ENCODE data around the gene TRAPPC8.
"Not testable (repeated sequence)": the region's sequence is repeated elsewhere in the genome, so short reads cannot be mapped to it uniquely, and the experiment has no call there.

TRAPPC8 gene

DNA sequence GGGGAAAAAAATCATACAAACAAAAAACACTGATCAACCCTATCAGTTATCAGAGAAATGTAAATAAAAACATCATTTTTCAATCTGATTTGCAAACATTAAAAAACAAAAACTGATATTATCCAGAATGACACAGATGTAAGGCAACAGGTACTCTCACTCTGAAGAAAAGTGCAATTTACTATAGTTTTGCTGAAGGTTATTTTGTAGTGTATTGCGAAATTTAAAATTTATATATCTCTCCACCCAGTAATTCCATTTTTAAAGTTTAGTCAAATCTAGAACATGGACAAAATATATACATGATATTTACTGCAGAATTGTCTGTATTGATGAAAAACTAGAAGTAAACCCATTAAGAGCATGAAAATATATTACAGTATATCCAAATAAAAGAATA lies 79.8 kb downstream of the TRAPPC8 start:
- no peak for DNase-seq (ENCODE audit: low read depth in 2 of 2)

DNA sequence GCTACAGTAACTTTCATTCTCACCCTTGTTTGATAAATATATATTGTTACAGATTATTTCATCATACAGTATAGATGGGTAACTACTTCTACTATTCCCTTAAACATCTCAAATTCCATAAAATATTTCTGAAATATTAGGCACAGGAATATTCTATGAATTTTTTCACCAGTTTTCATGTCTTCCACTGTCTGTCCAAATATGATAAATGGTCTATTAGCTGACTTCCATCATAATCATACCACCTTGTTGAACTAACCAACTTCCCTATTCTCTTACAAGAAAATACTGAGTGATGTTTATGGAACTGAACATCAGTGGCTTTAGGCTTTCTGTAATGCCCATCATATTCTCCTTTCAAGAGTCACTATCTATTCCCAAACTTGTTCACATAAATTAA lies 82.4 kb downstream of the TRAPPC8 start:
- no peak for DNase-seq (ENCODE audit: low read depth in 2 of 2)

DNA sequence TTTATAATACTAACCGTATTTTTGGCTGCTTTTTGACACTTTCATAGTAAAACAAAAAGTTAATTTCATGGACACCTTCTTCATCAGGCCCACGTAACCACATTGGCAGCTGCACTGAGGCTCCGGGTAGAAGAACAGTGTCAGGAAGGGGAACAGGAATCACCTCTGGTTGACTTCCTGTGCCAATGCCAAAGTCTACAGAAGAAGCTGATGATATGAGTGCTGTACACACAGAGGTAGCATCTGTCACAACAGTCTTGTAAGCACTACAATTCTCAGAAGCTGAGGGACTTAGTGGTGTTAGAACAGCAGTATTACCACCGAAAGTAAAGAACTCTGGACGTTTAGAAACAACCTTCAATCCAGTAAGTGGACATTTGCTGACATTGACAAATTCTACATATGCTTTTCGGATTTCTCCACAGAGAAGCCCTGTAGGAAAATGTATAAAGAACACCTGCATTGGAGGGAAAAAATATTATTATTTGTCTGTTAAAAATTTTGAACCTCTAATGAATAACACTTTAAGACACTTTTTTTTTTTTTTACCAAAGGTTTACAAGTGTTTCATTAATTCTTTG lies 85.3 kb downstream of the TRAPPC8 start:
- no peak for DNase-seq (ENCODE audit: low read depth in 2 of 2)

DNA sequence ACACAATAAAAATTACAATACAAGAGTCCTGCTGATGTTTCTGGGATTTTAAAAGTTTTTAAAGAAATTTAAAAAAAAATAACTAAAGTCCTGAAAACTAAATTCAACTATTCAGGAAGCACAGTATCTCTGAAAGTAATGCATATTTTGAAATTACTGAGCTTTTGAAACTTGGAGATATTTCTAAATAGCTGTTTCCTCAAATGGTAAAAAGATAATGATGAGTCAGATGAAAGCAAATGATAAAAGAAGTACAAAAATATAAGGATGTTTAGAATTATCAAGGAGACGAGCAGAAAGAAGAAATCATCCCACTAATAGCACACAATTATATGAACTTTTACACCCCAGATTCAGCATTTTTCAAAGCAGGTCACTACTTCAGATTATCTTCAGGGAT lies 92.1 kb downstream of the TRAPPC8 start:
- no peak for DNase-seq (ENCODE audit: low read depth in 2 of 2)

DNA sequence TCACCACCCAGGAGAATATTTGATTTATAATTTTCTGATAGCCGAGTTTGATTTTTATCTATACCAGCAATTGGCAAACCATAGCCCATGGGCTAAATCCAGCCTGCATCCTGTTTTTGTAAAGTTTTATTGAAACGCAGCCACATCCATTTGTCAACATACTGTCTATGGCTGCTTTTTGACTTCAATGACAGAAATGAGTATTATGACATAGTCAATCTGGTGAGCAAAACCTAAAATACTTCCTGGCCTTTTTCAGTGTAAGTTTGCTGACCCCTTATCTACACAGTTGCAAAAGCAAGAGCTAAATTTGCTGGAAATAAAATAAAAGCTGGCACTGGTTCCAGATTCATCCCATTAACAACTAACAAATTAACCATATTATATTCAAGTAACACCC lies 102.4 kb downstream of the TRAPPC8 start:
- DNase-seq (ENCODE audit: low read depth in 2 of 2) = no peak

DNA sequence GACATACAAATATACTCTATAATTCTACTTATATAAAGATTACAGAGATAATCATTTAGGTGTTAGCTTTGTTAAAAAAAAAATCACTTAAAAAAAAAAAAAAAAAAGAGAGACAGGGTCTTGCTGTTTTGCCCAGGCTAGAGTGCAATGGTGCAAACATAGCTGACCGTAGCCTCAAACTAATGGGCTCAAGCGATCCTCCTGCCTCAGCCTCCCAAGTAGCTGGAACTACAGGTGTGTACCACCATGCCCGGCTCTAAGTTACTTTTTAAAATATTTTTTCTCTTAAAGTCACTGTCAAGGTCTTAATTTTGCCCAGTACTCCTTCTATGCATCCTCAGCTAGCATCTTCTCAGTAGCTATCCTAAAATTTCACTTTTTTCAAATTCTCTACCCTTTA lies 105.0 kb downstream of the TRAPPC8 start:
- no peak for DNase-seq (ENCODE audit: low read depth in 2 of 2)

DNA sequence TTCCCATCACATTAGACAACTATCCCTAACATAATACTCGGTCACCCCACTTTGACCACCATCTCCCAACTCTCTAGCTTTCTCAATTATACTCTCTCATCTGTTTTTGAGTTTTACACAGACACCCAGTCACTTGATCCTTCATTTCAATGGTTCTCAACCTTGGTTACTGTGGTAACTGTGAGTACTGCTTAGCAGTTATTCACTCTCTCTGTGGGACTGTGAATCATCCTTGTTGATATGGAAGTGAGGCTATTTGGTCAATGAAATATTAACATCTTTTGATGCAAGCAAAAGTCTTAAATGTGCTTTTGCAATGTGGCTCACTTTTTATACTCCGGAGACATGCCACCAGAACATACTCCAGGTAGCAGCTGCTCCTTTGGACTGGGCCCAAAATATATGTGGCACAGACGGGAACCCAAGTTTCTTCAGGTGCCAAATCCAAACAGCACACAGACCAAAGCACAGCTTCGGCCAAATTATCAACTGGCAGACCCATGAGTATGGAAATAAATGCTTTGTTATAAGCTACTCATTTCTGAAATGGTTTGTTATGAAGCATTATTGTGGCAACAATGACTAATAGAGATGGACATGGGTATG lies 107.3 kb downstream of the TRAPPC8 start:
- DNase-seq (ENCODE audit: low read depth in 2 of 2) = no peak

DNA sequence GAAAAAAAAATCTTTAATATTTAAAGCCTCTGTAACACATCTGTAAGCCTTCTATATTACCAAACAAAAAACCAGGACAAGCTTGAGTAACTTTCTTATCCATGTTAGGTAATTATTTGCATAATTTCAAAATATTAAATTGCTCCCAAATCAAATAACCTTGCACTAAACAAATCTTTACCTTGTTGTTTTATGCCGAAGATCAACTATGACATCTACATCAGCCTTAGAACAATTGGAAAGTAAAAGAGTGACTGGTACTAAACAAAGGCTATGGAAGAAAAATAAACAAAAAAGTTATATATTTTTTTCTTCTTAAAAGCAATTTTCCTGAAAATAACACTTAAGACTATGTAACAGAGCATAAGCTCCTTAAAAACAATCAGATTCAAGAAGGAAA lies 111.0 kb downstream of the TRAPPC8 start:
- DNase-seq (ENCODE audit: low read depth in 2 of 2) = no peak

DNA sequence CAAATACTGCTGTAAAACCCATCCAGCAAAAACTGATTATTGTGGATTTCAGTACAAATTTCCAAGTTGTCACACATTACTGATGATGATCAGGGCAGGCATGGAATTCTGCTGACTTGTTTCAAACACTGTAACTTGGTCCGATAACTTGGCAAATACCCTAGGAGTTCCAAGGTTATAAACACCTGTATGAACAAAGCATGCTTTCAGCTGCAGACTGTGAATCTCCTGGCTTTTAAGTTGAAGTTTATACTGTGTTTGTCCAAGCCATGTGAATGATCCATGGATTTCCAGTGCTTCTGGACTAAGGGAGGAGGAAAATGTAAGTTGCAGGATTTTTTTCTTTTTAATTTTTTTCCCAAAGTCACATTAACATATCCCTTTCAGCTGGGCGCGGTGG lies 112.2 kb downstream of the TRAPPC8 start:
- DNase-seq (ENCODE audit: low read depth in 2 of 2) = no peak

DNA sequence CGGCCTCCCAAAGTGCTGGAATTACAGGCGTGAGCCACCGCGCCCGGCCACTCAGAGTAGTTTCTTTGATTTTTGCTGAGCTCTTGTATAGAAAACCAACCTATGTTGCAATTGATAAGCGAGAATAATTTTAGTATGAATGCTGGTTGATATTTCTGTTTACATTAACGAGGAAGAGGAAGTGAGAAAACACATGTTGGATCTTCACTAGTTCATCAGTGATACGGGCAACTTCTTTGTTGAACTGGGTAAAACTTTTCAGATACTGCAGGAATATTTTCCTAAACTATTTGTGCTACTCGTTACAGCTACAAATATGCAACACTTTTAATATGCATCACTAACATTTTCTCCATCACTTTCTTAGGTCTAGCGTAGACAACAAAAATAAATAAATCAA lies 114.3 kb downstream of the TRAPPC8 start:
- DNase-seq (ENCODE audit: low read depth in 2 of 2) = no peak

DNA sequence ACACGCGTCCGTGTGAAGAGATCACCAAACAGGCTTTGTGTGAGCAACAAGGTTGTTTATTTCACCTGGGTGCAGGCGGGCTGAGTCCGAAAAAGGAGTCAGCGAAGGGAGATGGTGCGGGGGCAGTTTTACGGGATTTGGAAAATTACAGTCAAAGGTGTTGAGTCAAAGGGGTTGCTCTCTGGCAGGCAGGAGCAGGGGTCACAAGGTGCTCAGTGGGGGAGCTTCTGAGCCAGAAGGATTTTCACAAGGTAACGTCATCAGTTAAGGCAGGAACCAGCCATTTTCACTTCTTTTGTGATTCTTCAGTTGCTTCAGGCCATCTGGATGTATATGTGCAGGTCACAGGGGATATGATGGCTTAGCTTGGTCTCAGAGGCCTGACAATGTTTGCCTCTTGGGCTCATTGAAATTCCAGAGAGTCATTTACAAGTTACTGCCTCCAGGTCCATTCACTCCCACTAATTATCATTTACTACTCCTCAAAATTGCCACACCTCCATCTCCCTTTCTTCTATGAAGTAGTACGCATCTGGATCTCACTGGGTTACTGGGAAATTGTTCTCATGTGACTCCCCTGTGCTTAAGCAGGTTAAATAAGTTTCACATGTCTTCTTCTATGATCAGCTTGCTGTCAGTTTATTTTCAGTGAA lies 116.1 kb downstream of the TRAPPC8 start:
- not testable (repeated sequence) for DNase-seq (ENCODE audit: low read depth in 2 of 2)

DNA sequence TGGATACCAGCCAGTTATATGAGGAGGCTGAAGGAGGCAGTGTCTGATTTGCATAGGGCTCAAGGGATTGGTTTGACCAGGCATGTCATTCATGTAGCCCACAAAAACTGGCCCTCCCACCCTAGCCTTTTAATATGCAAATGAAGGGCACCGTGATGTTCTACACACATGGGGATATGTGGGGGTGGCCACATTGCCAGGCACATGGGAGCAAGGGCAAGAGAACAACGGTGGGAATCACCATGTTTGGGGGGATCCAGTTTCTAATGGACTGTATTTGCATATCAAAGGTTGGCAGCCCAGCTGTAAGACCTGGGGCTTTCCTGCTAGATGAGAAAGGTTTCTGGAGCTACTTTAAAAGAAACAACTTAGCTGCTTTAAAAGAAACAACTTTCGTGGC lies 117.2 kb downstream of the TRAPPC8 start:
- DNase-seq (ENCODE audit: low read depth in 2 of 2) = no peak

DNA sequence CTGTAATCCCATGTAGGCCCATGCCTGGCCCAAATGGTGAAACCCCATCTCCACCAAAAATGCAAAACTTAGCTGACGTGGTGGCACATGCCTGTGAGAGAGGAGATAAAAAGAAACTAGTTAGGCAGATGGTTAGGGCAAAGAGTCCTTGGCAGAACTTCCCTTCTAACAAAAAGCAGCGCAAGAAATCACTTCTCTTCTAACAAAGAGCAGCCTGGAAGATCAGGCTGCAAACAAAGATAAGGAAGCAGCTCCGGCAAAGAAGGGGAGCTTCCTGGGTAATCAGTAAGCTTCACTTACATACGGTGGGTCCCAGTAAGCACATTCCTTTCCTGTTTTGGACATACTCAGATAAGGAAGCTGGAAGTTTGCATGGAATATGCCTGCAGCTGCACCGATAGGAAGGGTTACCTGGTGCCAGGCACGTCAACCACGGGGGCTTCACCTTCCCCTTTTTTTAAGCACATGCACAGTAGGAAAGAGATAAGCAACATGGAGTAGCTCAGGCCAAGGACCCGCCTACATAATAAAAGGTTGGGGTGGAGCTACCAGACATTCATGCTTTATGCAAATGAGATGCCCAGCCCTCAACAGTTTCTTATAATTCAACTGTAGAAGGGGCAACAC lies 121.3 kb downstream of the TRAPPC8 start:
- DNase-seq (ENCODE audit: low read depth in 2 of 2) = no peak

DNA sequence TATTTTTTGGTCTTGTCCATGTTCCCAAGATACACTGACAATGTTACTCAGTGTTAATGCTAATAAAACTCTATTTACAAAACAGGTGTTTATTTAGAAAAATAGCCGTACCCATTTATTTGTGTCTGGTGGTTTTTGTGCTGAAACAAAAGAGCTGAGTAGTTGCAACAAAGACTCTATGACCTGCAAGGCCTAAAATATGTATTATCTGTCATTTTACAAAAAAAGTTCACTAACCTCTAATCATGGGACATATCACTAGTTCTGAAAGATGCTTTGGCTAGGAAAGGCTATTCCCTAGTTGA lies 123.1 kb downstream of the TRAPPC8 start:
- DNase-seq (ENCODE audit: low read depth in 2 of 2) = no peak

DNA sequence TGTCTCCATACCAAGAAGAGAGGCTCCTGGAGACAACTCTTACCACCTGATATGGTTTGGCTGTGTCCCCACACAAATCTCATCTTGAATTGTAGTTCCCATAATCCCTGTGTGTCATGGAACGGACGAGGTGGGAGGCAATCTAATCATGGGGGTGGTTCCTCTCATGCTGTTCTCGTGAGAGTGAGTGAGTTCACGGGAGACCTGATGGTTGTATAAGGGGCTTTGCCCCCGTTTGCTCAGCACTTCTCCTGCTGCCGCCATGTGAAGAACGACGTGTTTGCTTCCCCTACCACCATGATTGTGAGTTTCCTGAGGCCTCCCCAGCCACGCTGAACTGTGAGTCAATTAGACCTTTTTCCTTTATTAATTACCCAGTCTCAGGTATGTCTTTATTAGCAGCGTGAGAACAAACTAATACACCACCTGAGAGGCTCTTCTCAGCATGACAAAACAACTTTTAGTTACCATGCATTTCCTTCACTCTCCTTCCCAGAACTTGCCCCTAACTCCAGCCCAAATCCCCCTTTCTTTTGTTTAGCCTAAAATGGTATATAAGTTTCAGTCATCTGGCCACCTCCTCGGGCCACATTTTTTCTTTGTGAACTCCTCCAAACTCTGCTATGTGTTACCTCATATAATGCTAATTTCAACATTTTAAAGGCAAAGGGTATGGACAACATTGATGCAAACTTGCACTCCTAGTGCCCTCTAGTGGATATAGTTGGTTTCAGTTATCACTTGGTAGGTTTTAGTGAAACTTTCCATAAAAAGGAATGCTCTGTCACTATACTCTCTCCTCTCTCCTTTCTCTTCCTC lies 123.6 kb downstream of the TRAPPC8 start:
- no peak for DNase-seq (ENCODE audit: low read depth in 2 of 2)

DNA sequence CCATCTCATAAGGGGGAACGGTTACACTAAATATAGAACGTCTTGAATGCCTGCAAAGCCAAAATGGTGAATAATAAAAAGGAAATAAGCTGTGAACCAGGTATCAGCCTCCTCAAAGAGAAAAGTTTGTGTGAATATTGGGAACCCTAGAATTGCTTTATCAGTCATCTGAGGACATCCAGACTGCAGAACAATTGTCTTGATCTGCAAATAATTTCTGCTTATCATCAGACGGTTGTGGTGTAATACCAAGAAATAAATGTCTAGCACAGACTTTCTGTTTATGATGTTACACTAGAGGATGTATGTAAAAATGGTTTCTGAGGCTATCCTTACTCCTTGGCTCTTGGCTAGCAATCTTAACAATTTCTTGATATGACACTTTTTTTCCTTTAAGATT lies 128.8 kb downstream of the TRAPPC8 start:
- no peak for DNase-seq (ENCODE audit: low read depth in 2 of 2)

DNA sequence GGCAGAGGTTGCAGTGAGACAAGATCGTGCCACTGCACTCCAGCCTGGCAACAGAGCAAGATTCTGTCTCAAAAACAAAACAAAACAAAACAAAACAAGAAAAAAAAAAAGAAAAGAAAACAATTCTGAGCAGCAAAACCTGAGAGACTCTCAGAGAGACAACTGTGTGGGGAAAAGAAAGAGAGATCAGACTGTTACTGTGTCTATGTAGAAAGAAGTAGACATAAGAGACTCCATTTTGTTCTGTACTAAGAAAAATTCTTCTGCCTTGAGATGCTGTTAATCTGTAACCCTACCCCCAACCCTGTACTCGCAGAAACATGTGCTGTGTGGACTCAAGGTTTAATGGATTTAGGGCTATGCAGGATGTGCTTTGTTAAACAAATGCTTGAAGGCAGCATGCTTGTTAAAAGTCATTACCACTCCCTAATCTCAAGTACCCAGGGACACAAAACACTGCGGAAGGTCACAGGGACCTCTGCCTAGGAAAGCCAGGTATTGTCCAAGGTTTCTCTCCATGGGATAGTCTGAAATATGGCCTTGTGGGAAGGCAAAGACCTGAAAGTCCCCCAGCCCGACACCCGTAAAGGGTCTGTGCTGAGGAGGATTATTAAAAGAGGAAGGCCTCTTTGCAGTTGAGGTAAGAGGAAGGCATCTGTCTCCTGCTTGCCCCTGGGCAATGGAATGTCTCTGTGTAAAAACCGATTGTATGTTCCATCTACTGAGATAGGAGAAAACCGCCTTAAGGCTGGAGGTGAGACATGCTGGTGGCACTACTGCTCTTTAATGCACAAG lies 132.4 kb downstream of the TRAPPC8 start:
- not testable (repeated sequence) for DNase-seq (ENCODE audit: low read depth in 2 of 2)

DNA sequence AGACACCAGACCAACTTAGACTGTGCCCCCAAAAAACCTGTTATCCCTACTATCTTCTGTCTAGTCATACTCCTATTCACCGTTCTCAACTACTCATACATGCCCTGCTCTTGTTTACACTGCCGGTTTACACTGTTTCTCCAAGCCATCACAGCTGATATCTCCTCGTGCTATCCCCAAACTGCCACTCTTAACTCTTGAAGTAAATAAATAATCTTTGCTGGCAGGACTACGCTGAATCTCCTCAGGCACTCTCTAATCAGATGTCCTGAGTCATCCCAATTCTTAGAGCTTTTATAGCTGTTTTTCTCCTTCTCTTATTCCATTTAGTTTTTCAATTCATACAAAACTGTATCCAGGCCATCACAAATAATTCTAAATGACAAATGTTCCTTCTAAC lies 133.9 kb downstream of the TRAPPC8 start:
- DNase-seq (ENCODE audit: low read depth in 2 of 2) = not testable (repeated sequence)

DNA sequence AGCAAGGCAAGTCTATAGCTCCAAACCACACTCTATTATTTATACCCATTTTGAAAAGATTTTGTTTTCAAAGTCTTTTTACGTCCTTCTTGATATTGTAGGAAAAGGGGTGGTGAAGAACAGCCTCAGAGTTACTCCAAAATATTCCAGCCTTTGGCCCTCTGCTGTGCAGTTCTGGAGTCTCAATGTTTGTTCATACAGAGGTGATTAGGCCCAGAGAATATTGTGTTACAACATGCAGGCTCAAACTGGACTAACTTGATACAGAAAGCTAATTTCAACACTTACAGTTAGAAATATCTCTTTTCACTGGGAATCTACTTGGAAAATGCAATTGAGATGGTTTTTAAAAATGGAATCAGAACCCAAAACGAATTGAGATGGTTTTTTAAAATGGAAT lies 141.8 kb downstream of the TRAPPC8 start:
- DNase-seq (ENCODE audit: low read depth in 2 of 2) = no peak

DNA sequence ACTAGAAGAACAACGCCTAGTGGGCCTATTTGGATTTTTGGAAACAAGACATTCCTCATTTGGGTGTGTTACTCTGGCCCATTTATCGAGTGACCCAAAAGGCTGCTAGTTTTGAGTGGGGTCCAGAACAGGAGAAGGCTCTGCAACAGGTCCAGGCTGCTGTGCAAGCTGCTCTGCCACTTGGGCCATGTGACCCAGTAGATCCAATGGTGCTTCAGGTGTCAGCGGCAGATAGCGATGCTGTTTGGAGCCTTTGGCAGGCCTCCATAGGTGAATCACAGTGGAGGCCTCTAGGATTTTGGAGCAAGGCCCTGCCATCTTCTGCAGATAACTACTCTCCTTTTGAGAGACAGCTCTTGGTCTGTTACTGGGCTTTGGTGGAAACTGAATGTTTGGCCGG lies 143.7 kb downstream of the TRAPPC8 start:
- not testable (repeated sequence) for DNase-seq (ENCODE audit: low read depth in 2 of 2)

DNA sequence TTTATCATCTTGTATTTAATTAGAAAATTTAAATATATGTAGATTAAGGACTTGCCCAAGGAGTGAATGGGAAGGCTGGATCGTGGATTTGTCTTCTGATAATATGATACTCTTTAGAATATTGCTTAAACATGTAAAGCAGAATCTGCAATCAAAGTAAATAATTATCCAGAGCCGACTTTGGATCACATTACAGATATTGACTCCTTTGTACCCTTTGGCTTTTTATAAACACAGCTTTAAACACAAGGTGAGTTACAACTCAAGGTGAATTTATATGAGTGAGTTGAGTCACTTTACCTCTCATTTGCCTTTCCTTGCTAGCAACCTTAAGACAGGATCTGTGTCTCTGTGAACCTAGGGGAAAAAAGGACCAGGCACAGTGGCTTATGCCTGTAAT lies 144.5 kb downstream of the TRAPPC8 start:
- no peak for DNase-seq (ENCODE audit: low read depth in 2 of 2)

DNA sequence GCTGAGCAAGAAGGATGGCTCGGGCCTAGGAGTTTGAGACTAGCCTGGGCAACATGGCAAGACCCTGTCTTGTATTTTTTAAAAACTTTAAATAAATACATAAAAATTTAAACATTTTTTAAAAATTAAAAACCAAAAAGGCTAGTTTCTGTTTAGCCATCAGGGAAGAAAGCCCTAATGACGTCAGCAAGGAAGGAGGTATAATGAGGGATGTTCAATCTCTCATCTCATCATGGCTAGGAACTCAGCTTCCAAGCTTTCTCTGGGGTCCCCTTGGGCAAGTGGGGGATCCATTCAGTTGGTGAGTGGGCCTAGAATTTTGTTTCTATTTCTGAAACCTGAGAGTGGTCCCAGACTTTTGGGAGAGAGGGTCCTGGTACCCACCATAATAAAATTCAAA lies 147.2 kb downstream of the TRAPPC8 start:
- no peak for DNase-seq (ENCODE audit: low read depth in 2 of 2)

Data from stimulated activated CD4-positive, alpha-beta T cell treated with anti-CD3 and anti-CD28 coated beads, Interleukin-15, amount 100 ng/mL, for 48 hours (primary cell).